Activated CD4-positive, alpha-beta memory T cell treated with anti-CD3 and anti-CD28 coated beads for 36 hours (primary cell): Measurements from ENCODE around the gene INTS2. TPM values are rescaled to one million over a fixed set of nuclear protein-coding genes. Genes with fewer than 3 reads are reported as not detected.
"Not testable (repeated sequence)": the region's sequence is repeated elsewhere in the genome, so short reads cannot be mapped to it uniquely, and the experiment has no call there.

Experiments
- CTCF ChIA-PET: fragments of 350-600 bp; sonication (Branson Sonifier 250); formaldehyde crosslinking; loops from one replicate; lab custom pipeline; 2021; ENCODE audit warnings: antibody characterized with exemption, inconsistent platforms; lab: Charles Lee
- POLR2A ChIA-PET: fragments of 350-600 bp; sonication (Branson Sonifier 250); formaldehyde crosslinking; loops from one replicate; lab custom pipeline; 2021; ENCODE audit warnings: antibody characterized with exemption; lab: Charles Lee
- DNase-seq: peaks from one replicate; pipeline ENCODE4 v3.0.0-alpha.2; 2020
- H3K27ac Mint-ChIP-seq: one replicate; pipeline ENCODE4 v1.8.0; 2021; ENCODE audit warnings: mixed read lengths
- H3K27me3 Mint-ChIP-seq: one replicate; pipeline ENCODE4 v1.8.0; 2021; ENCODE audit warnings: mixed read lengths
- H3K36me3 Mint-ChIP-seq: one replicate; pipeline ENCODE4 v1.8.0; 2021; ENCODE audit warnings: mixed read lengths
- H3K4me1 Mint-ChIP-seq: one replicate; pipeline ENCODE4 v1.8.0; 2021; ENCODE audit warnings: low read depth, mixed read lengths
- H3K4me3 Mint-ChIP-seq: one replicate; pipeline ENCODE4 v1.8.0; 2021; ENCODE audit warnings: mild to moderate bottlenecking, mixed read lengths
- H3K9me3 Mint-ChIP-seq: one replicate; pipeline ENCODE4 v1.8.0; 2021; ENCODE audit warnings: mixed read lengths
- intact Hi-C: fragments of 100-400 bp; cut with micrococcal nuclease; formaldehyde crosslinking; loops from one replicate; pipeline ENCODE4 v1.15.1; 2023
- total RNA-seq, 2 experiments: library from RNA; stranded (reverse); gene quantifications; one replicate each; pipeline ENCODE4 v1.2.3, GENCODE V29; 2021

INTS2 gene
- total RNA-seq, 2 experiments from 2014 or later = 23.0 to 27.4 TPM

DNA sequence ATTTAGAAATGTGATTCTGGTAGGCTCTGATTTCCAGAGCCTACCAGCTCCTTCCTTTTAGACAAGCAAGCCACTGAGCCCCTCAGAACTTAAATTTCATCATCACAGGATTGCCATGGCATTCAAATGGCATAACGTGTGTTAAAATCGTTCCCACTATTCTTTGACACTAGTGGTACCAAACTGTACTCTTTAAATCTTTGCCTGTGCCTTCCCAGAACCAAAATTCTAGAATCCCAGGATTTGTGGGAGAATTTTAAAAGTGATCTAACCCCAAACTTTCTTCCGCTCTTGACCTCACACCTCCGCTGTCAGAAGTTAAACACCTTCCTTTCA is 287 bp upstream of the INTS2 start:
- CTCF ChIA-PET = interaction anchor here (1.0 kb wide), 1 partner anchor 38 kb away, joined by 3 read pairs; no protein-coding TSS in a partner anchor
- POLR2A ChIA-PET = interaction anchor here (1.3 kb wide), 1 partner anchor 64 kb away, joined by 3 read pairs; the partner anchor contains the start of gene BRIP1
- Mint-ChIP-seq H3K4me3 (peak overlapping the region; percentile 90), H3K27ac (peak overlapping the region; percentile 92), H3K27me3 (no peaks in the 10 kb centered on the region), H3K9me3 (no peaks in the 10 kb centered on the region), H3K4me1 (peaks cover 20% of the 10 kb centered on the region), H3K36me3 (peaks cover 6% of the 10 kb centered on the region)
- intact Hi-C loops = loop anchor here (1.0 kb wide), 1 partner anchor 65 kb away; the partner anchor contains the start of gene BRIP1
- no peak for DNase-seq

- Mint-ChIP-seq H3K4me3 (peak overlapping the region; percentile 90), H3K36me3 (peaks cover 9% of the 10 kb centered on the region), H3K4me1 (peaks cover 20% of the 10 kb centered on the region), H3K27ac (peak overlapping the region; percentile 92), H3K27me3 (no peaks in the 10 kb centered on the region), H3K9me3 (no peaks in the 10 kb centered on the region)
- POLR2A ChIA-PET = interaction anchor here (1.3 kb wide), 1 partner anchor 63 kb away, joined by 3 read pairs; the partner anchor contains the start of gene BRIP1
- intact Hi-C loops = loop anchor here (1.0 to 2.0 kb wide), 2 partner anchors 137 to 182 kb away; no protein-coding TSS in a partner anchor
- DNase-seq = no peak
- CTCF ChIA-PET = no interaction called here
These were observed 965 bp downstream of the INTS2 start for GRCh38 chr17:61926826-61927207.

- H3K9me3 Mint-ChIP-seq, intact Hi-C loops, CTCF ChIA-PET, H3K4me1 Mint-ChIP-seq, H3K27me3 Mint-ChIP-seq, H3K4me3 Mint-ChIP-seq, H3K27ac Mint-ChIP-seq, DNase-seq, POLR2A ChIA-PET: not testable (repeated sequence)
- peaks cover 35% of the 10 kb centered on the region for H3K36me3 Mint-ChIP-seq
These were observed 12.6 kb downstream of the INTS2 start for GRCh38 chr17:61915162-61915561.

- intact Hi-C loops = no loop called here
- peaks cover 28% of the 10 kb centered on the region for H3K36me3 Mint-ChIP-seq
- CTCF ChIA-PET = no interaction called here
- H3K4me1 Mint-ChIP-seq = no peaks in the 10 kb centered on the region
- H3K4me3 Mint-ChIP-seq = no peak overlapping the region
- no peaks in the 10 kb centered on the region for H3K27me3 Mint-ChIP-seq
- POLR2A ChIA-PET = no interaction called here
- H3K9me3 Mint-ChIP-seq = no peaks in the 10 kb centered on the region
- no peak overlapping the region for H3K27ac Mint-ChIP-seq
- no peak for DNase-seq
These were observed 19.3 kb downstream of the INTS2 start for GRCh38 chr17:61908292-61909037.

DNA sequence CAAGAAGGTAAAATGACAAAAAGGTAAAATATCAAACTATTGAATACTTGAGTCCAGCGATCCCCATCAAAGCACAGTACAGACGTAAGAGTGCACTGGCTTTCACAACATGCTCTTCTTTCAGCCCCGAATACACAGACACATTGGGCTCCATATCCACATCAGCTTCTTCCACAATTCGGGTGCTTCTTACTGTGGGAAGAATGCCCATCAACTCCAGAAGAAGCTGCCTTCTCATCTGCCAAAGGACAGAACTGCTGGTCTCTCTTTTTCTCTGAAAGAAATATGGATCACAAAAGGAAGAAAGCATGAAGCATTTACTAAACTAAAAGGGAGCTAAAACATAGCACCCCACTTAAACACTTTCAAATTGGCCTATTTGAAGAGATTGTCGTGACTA is 20.4 kb downstream of the INTS2 start:
- no peak for DNase-seq
- ChIA-PET POLR2A (no interaction called here), CTCF (interaction anchor here (1.7 kb wide), 1 partner anchor 202 kb away, joined by 3 read pairs; no protein-coding TSS in a partner anchor)
- peaks cover 35% of the 10 kb centered on the region for H3K36me3 Mint-ChIP-seq
- no peak overlapping the region for H3K27ac Mint-ChIP-seq
- no peak overlapping the region for H3K4me3 Mint-ChIP-seq
- no peaks in the 10 kb centered on the region for H3K27me3 Mint-ChIP-seq
- no peaks in the 10 kb centered on the region for H3K4me1 Mint-ChIP-seq
- no peaks in the 10 kb centered on the region for H3K9me3 Mint-ChIP-seq
- intact Hi-C loops = no loop called here

DNA sequence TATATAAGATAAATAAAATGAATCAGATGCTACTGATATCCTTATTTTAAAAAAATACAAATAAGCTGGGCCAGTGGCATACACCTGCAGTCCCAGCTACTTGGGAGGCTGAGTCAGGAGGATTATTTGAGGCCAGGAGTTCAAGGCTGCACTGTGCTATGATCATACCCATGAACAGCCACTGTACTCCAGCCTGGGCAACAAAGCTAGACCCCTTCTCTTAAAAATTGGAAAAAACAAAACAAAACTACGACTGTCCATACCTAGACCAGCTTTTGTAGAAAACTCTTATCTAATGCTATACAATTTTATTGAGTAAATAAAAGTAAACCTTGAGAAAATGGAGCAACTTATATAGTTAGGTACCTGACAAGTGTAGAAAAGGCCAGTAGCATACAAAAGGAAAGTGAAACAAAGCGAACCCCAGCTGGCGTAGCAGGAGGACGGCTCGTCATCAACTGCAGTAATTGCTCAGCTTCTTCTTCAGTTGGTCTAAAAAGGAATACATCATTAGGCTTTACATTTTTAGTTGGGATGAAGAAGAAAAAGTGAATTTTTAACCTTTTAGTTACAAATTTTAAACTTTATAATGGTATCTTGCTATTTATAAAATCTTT is 23.6 kb downstream of the INTS2 start:
- H3K9me3 Mint-ChIP-seq = no peaks in the 10 kb centered on the region
- no peaks in the 10 kb centered on the region for H3K27me3 Mint-ChIP-seq
- intact Hi-C loops = no loop called here
- peak overlapping the region; percentile 51 for H3K27ac Mint-ChIP-seq
- ChIA-PET POLR2A (no interaction called here), CTCF (interaction anchor here (0.6 to 1.3 kb wide), 3 partner anchors 12 to 162 kb away, joined by 3 to 5 read pairs (median 4); partner anchors contain the start of gene BRIP1)
- H3K4me3 Mint-ChIP-seq = peak overlapping the region; percentile 12
- peak; percentile 60 for DNase-seq
- peaks cover 35% of the 10 kb centered on the region for H3K36me3 Mint-ChIP-seq
- H3K4me1 Mint-ChIP-seq = no peaks in the 10 kb centered on the region

DNA sequence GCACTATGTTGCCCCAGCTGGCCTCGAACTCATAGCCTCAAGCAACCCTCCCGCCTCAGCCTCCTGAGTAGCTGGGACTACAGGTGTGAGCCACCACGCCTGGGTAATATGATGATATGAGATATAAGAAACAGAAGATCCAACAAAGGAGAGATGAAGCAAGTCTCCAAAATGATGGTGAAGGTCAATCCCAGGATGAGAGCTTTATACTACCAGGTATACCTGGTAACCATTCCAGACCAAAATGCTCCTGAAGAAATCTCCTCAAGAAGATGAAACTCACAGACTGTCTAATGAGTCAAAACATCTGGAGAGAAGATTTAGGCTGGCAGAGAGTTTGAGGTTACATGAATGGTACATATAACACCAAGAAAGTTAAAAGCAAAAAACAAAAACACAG is 24.5 kb downstream of the INTS2 start:
- ChIA-PET POLR2A (no interaction called here), CTCF (interaction anchor here (1.3 kb wide), 1 partner anchor 195 kb away, joined by 3 read pairs; no protein-coding TSS in a partner anchor)
- Mint-ChIP-seq H3K4me1 (no peaks in the 10 kb centered on the region), H3K4me3 (no peak overlapping the region), H3K27me3 (no peaks in the 10 kb centered on the region), H3K36me3 (peaks cover 38% of the 10 kb centered on the region), H3K27ac (no peak overlapping the region), H3K9me3 (no peaks in the 10 kb centered on the region)
- intact Hi-C loops = no loop called here
- no peak for DNase-seq

DNA sequence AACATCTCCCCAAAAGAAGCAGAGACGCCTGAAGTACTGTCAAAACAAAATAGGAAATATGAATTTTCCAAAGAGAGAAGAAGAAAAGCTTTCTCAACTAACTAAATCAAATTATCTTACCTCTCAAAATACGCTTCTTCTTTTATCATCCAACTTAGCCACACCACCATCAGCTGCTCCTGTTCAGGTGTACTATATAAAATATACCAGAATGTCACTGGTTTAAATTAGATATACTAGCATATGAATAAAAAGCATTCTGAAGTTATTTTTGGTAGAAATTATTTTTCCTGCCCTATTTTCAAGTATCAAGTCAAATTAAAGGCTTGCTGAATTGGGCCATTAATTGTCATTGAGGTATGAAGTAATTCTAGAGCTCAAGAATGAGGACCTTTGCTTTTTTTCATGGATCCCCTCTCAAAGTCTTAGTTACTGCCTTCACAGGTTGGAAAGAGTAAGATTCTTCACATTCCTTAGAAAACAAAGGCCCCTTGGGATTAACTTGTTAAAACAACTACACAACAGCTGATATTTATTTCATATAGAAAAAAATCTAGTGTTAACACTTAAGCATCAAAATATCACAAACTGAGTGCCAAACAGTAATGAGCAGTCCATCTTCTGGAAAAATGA is 30.1 kb downstream of the INTS2 start:
- POLR2A ChIA-PET = no interaction called here
- Mint-ChIP-seq H3K9me3 (no peaks in the 10 kb centered on the region), H3K27me3 (no peaks in the 10 kb centered on the region), H3K36me3 (peaks cover 29% of the 10 kb centered on the region), H3K4me1 (no peaks in the 10 kb centered on the region), H3K27ac (no peak overlapping the region), H3K4me3 (no peak overlapping the region)
- intact Hi-C loops = no loop called here
- CTCF ChIA-PET = no interaction called here
- no peak for DNase-seq

DNA sequence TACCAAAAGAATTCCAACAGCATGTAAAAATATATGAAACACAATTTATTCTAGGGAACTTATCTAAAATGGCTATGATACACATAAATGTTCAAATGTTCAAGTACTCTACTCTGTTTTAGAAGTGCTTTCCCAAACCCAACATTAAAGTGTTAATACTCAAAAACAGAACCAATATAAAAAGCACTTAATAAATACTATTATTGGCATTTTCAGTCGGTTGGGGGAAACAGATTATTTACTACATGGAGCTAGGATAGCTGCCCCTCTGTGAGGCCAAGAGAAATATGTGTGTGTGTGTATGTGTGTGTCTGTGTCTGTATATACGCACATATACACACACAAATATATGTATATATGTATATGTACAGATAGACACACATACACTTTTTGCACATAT is 32.4 kb downstream of the INTS2 start:
- H3K4me1 Mint-ChIP-seq = no peaks in the 10 kb centered on the region
- no peak overlapping the region for H3K4me3 Mint-ChIP-seq
- peaks cover 26% of the 10 kb centered on the region for H3K36me3 Mint-ChIP-seq
- ChIA-PET POLR2A (interaction anchor here (0.6 kb wide), 1 partner anchor 1232 kb away, joined by 4 read pairs; no protein-coding TSS in a partner anchor), CTCF (no interaction called here)
- DNase-seq = no peak
- H3K9me3 Mint-ChIP-seq = no peaks in the 10 kb centered on the region
- no peaks in the 10 kb centered on the region for H3K27me3 Mint-ChIP-seq
- no peak overlapping the region for H3K27ac Mint-ChIP-seq
- intact Hi-C loops = no loop called here

DNA sequence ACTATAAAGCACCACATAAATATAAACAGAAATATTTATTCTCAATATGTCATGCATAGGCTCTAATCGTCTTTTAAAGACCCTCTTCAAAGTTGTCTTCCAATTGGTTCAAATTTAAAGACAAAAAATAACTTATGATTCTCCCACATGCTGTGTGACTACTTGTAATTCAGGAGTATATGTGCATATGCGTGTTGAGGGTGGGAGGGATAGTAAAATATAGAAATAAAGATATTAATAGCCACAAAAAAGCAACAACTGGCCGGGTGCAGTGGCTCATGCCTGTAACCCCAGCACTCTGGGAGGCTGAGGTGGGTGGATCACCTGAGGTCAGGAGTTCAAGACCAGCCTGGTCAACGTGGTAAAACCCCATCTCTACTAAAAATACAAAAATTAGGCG is 33.5 kb downstream of the INTS2 start:
- H3K36me3 Mint-ChIP-seq = peaks cover 23% of the 10 kb centered on the region
- POLR2A ChIA-PET, H3K4me1 Mint-ChIP-seq, H3K9me3 Mint-ChIP-seq, H3K27ac Mint-ChIP-seq, H3K27me3 Mint-ChIP-seq, H3K4me3 Mint-ChIP-seq, CTCF ChIA-PET, intact Hi-C loops, DNase-seq: not testable (repeated sequence)

- H3K9me3 Mint-ChIP-seq, CTCF ChIA-PET, POLR2A ChIA-PET, H3K27ac Mint-ChIP-seq, H3K4me1 Mint-ChIP-seq, intact Hi-C loops, DNase-seq, H3K27me3 Mint-ChIP-seq, H3K4me3 Mint-ChIP-seq: not testable (repeated sequence)
- peaks cover 25% of the 10 kb centered on the region for H3K36me3 Mint-ChIP-seq
These were observed 40.0 kb downstream of the INTS2 start for GRCh38 chr17:61887733-61888132.

GRCh38 chr17:61885865-61886264 is 41.9 kb downstream of the INTS2 start:
- POLR2A ChIA-PET, intact Hi-C loops, H3K4me1 Mint-ChIP-seq, H3K27ac Mint-ChIP-seq, H3K9me3 Mint-ChIP-seq, H3K27me3 Mint-ChIP-seq, H3K4me3 Mint-ChIP-seq, DNase-seq: not testable (repeated sequence)
- CTCF ChIA-PET = interaction anchor here (0.5 kb wide), 1 partner anchor 250 kb away, joined by 3 read pairs; no protein-coding TSS in a partner anchor
- H3K36me3 Mint-ChIP-seq = peaks cover 21% of the 10 kb centered on the region
